ENCODE data around the gene DVL3. TPM values are rescaled to one million over a fixed set of nuclear protein-coding genes. Genes with fewer than 3 reads are reported as not detected.

DVL3 gene
- total RNA-seq, 4 donors from 2014 or later = 45.2 to 86.5 (median 66.1) TPM

DNA sequence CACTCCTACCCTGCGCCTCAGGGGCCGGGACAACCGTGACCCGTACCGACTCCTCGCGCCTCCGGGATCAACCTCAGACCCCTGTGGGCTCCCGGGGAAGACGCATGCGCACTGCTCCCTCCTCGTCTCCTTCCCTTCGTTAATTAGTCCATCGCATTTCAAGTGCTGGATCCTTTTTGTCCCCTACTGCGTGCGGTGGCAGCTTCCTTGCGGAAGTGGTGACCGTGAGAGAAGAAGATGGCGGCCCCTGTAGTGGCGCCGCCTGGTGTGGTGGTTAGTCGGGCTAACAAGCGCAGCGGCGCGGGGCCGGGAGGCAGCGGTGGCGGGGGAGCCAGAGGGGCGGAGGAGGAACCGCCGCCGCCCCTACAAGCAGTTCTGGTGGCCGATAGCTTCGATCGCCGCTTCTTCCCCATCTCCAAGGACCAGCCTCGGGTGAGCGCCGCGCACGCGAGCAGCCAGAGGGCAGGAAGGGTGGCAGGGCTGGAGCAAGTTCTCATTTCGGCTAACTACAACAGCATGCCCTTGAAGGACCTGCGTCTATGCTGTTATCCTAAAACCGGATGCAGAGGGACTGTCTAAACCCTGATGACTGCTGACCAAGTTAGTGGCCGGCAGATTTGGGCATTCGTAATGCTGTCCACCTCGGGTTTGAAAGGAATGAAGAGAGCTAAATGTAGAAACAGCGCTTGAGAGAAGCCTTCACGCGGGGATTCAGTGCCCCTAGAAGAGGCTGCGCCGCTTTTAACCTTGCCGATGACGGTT lies 19.8 kb upstream of the DVL3 start, which contains the start of gene EIF2B5:
EIF2B5 (plus strand) TSS at position 210 of the 762 bp plus-strand sequence; CDS start at position 238, 28 bp downstream.
- peak; percentile 72 to 88 for DNase-seq (ENCODE audit: low spot score in 2 of 2)

DNA sequence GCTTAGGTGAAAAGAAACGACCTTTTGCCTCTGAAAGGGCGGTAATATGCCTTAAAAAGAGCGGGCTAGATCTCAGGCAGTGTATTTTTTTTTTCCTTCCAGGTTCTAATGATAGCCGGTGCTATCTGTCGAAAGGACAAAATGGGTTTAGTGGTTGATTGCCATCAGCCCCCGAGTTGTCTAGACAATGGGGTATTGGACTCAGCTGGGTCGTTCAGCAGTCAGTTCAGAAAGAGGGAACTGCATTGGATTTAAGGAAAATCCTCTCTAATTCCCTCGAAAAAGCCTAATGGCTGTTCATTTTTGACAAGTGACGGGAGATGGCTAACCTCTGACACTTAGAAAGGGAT lies 19.3 kb upstream of the DVL3 start:
- Histone ChIP-seq H3K4me3 (peak overlapping the region; percentile 80 to 98 (median 96)), H3K4me1 (peaks cover 0 to 32% (median 8%) of the 10 kb centered on the region in 4 donors), H3K9me3 (no peaks in the 10 kb centered on the region), H3K27me3 (no peaks in the 10 kb centered on the region), H3K27ac (peak overlapping the region; percentile 73 to 95 (median 88)), H3K36me3 (peaks cover 0 to 36% (median 0%) of the 10 kb centered on the region in 3 donors)
- no peak for DNase-seq (ENCODE audit: low spot score in 2 of 2)
- TF ChIP-seq EP300 (IDR thresholded peaks at IDR 0.05) (no peak), POLR2A (IDR thresholded peaks at IDR 0.05) (no peak)
- TF ChIP-seq, protein P1, sequence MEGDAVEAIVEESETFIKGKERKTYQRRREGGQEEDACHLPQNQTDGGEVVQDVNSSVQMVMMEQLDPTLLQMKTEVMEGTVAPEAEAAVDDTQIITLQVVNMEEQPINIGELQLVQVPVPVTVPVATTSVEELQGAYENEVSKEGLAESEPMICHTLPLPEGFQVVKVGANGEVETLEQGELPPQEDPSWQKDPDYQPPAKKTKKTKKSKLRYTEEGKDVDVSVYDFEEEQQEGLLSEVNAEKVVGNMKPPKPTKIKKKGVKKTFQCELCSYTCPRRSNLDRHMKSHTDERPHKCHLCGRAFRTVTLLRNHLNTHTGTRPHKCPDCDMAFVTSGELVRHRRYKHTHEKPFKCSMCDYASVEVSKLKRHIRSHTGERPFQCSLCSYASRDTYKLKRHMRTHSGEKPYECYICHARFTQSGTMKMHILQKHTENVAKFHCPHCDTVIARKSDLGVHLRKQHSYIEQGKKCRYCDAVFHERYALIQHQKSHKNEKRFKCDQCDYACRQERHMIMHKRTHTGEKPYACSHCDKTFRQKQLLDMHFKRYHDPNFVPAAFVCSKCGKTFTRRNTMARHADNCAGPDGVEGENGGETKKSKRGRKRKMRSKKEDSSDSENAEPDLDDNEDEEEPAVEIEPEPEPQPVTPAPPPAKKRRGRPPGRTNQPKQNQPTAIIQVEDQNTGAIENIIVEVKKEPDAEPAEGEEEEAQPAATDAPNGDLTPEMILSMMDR (IDR thresholded peaks at IDR 0.05) = no peak
- WGBS, 2 donors = 1 to 2% methylated on average over 9 of the region's 9 CpGs

More for the DNA sequence above, 19.8 kb upstream of the DVL3 start, which contains the start of gene EIF2B5:
- Histone ChIP-seq H3K9me3 (no peaks in the 10 kb centered on the region), H3K27ac (peak within 1 kb of the TSS; percentile 73 to 95 (median 88)), H3K4me1 (peaks cover 0 to 32% (median 8%) of the 10 kb centered on the region in 4 donors), H3K36me3 (peaks cover 0 to 30% (median 0%) of the 10 kb centered on the region in 3 donors), H3K27me3 (no peaks in the 10 kb centered on the region), H3K4me3 (peak within 1 kb of the TSS; percentile 80 to 98 (median 96))
- TF ChIP-seq POLR2A (IDR thresholded peaks at IDR 0.05) = peak in 1 of 2 donors; percentile 59
- TF ChIP-seq, protein P1 (IDR thresholded peaks at IDR 0.05) = peak; percentile 31 to 74 (median 45)
- peak; percentile 66 to 96 for TF ChIP-seq EP300 (IDR thresholded peaks at IDR 0.05)
- WGBS, 2 donors = 0% methylated on average over 38 to 41 of the region's 56 CpGs

DNA sequence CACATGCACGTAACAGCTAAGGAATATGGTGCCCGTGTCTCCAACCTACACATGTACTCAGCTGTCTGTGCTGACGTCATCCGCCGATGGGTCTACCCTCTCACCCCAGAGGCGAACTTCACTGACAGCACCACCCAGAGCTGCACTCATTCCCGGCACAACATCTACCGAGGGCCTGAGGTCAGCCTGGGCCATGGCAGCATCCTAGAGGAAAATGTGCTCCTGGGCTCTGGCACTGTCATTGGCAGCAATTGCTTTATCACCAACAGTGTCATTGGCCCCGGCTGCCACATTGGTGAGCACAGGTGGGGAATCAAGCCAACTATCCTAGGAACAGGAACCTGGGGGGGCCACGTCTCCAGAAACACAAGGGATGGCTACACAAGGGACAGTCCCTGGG lies 14.7 kb upstream of the DVL3 start:
- no peak for DNase-seq (ENCODE audit: low spot score in 2 of 2)
- no peak overlapping the region for H3K4me3 ChIP-seq
- H3K4me1 ChIP-seq = peaks cover 0 to 34% (median 8%) of the 10 kb centered on the region in 4 donors
- no peak overlapping the region for H3K27ac ChIP-seq
- 87 to 96% methylated on average over 10 of the region's 10 CpGs for WGBS, 2 donors
- peaks cover 6 to 81% (median 20%) of the 10 kb centered on the region in 3 donors for H3K36me3 ChIP-seq
- H3K9me3 ChIP-seq = no peaks in the 10 kb centered on the region
- TF ChIP-seq, protein P1 (IDR thresholded peaks at IDR 0.05) = no peak
- TF ChIP-seq EP300 (IDR thresholded peaks at IDR 0.05) = no peak
- no peak for TF ChIP-seq POLR2A (IDR thresholded peaks at IDR 0.05)
- no peaks in the 10 kb centered on the region for H3K27me3 ChIP-seq

DNA sequence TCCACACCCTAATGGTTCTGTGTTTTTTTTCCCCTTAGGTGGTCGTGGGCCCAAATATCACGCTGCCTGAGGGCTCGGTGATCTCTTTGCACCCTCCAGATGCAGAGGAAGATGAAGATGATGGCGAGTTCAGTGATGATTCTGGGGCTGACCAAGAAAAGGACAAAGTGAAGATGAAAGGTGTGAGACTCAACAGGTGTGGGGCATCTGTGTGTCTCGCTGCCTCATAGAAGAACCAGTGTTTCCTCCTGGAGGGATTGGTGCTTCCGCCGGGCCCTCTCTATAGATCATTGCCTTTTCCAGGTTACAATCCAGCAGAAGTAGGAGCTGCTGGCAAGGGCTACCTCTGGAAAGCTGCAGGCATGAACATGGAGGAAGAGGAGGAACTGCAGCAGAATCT lies 13.0 kb upstream of the DVL3 start:
- no peak for DNase-seq (ENCODE audit: low spot score in 2 of 2)
- H3K27ac ChIP-seq = no peak overlapping the region
- H3K36me3 ChIP-seq = peaks cover 6 to 96% (median 20%) of the 10 kb centered on the region in 3 donors
- WGBS, 2 donors = 88 to 98% methylated on average over 7 of the region's 7 CpGs
- H3K9me3 ChIP-seq = no peaks in the 10 kb centered on the region
- H3K4me3 ChIP-seq = no peak overlapping the region
- H3K27me3 ChIP-seq = no peaks in the 10 kb centered on the region
- TF ChIP-seq, protein P1 (IDR thresholded peaks at IDR 0.05) = no peak
- no peak for TF ChIP-seq EP300 (IDR thresholded peaks at IDR 0.05)
- TF ChIP-seq POLR2A (IDR thresholded peaks at IDR 0.05) = no peak
- peaks cover 0 to 18% (median under 1%) of the 10 kb centered on the region in 4 donors for H3K4me1 ChIP-seq

DNA sequence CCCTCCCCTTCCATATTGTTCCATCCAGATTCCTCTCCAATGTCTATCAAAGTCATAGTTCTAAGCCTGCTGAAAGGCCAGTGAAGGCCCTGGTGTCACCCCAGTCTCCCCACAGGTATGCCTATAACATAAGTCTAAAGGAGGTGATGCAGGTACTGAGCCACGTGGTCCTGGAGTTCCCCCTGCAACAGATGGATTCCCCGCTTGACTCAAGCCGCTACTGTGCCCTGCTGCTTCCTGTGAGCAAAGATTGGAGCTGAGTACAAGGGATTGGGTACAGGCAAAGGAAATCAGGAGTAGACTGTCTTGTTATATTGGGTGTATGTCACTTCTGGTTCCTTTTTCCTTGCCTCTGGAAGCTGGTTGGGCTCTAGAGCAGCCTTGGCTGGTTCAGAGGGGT lies 11.8 kb upstream of the DVL3 start:
- WGBS, 2 donors = 89 to 93% methylated on average over 3 of the region's 3 CpGs
- Histone ChIP-seq H3K36me3 (peaks cover 6 to 85% (median 20%) of the 10 kb centered on the region in 3 donors), H3K27me3 (no peaks in the 10 kb centered on the region), H3K4me3 (no peak overlapping the region), H3K27ac (no peak overlapping the region), H3K9me3 (no peaks in the 10 kb centered on the region), H3K4me1 (peaks cover 0 to 8% (median 0%) of the 10 kb centered on the region in 4 donors)
- DNase-seq (ENCODE audit: low spot score in 2 of 2) = no peak
- TF ChIP-seq, protein P1 (IDR thresholded peaks at IDR 0.05) = no peak
- TF ChIP-seq POLR2A (IDR thresholded peaks at IDR 0.05) (no peak), EP300 (IDR thresholded peaks at IDR 0.05) (no peak)
